Stimulated activated CD4-positive, alpha-beta T cell treated with anti-CD3 and anti-CD28 coated beads, Interleukin-15, amount 100 ng/mL, for 48 hours (primary cell): ENCODE results near the gene MAP7D1.

Source experiments
- DNase-seq, 2 donors: peaks; one replicate each; pipeline ENCODE4 v3.0.0-alpha.2; 2020; ENCODE audit warnings: low read depth in 2 of 2

Gene MAP7D1

DNA sequence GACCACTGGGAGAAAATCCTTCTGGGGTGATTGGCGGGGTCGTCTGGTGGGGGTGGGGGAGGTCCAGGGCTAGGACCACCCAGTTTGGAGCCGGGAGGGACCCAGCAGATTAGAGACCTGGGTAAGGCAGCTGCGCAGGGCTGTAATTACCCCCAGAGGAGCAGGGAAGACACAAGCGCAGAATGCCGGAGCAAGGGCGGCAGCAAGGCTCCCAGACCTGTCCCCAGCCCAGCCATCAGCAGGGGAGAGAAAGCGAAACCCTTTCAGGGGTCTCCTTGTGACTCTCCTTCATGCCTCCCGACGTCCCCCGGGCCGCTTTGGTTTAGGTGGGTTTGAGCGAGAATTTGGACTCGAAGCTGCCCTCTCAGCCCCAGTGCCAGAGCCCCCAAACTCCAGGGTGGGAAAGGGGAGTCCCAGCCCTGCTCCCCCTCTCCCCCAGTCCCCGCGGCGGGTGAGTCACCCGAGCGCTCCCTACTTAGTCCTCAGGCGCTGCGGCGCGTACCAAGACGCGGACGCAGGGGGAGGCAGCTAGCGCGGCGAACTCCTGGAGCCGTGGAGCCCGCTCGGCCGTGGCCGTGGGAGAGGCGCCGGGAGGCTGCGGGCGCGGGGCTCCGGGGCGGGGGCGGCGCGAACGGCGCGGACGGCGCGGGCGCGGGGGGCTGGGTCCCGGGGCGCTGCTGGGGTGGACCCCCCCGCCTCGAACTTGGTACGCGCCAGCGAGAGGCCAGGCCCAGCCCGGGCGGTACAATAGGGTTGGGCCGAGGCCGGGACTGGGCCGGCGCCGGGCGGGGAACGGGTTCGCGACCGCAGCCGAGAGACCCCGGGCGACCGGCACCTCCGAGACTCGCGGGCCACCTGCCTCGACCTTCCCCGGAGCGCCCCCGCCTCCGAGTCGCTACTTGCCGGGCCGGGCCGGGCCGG is at the start of gene MAP7D1:
Gene MAP7D1 (plus strand): TSS at position 753 of the 921 bp plus-strand sequence. CDS start 258 bp downstream, outside the sequence.
- peak; percentile 75 to 79 for DNase-seq

DNA sequence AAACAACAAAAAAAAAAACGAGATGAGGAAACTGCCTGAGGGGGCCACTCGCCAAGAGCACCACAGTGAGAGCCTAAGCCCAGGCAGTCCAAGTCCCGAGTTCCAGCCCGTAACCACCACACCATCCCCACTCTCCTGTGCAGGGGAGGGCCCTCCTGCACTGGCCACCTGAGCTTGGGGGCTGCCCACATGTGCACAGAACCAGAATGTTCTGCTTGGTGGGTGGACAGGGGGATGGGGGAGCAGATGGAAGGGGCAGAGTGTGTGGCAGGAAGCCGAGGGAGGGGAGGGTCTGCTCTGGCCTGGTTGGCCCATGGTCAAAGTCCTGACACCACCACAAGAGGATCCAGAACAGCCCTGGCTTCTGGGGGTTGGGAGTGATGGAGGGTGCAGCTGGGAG is 49.7 kb upstream of the MAP7D1 start:
- no peak for DNase-seq

DNA sequence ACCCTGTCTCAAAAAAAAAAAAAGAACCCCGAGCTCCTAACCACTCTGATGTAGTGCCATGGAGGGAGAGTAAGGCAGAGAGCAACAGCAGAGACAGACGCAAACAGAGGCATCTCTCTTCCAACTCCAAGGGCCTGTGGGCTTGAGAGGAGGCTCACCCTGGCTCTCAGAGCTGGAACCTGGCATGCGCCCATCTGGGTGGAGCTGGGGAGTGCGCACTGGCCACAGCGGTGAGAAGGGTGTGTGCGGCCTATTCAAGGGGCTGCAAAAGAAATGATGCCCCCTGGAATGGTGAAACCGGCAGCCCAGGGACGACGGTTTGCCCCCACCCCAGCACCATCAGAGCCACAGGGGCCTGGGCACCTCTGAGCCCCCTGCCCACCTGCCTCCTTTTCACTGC is 48.6 kb upstream of the MAP7D1 start:
- DNase-seq, result no peak

DNA sequence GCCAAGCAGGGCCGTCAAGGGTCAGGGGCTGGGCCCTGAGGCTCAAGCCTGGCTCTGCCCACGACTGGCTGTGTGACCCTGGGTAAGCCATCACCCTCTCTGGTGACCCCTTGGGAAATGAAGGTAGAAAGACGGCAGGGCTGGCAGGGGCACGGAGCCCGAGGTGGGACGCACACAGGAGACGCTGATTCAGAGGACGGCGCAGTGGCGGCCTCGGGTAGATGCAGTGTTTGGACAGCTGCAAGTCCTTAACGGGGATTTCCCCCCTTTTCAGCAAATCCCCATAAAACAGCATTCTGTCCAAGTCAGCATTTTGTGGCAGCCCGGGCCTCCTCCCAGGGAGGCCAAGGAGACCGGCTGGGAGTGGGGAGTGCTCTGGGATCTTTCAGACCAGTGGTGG is 47.6 kb upstream of the MAP7D1 start:
- no peak for DNase-seq

DNA sequence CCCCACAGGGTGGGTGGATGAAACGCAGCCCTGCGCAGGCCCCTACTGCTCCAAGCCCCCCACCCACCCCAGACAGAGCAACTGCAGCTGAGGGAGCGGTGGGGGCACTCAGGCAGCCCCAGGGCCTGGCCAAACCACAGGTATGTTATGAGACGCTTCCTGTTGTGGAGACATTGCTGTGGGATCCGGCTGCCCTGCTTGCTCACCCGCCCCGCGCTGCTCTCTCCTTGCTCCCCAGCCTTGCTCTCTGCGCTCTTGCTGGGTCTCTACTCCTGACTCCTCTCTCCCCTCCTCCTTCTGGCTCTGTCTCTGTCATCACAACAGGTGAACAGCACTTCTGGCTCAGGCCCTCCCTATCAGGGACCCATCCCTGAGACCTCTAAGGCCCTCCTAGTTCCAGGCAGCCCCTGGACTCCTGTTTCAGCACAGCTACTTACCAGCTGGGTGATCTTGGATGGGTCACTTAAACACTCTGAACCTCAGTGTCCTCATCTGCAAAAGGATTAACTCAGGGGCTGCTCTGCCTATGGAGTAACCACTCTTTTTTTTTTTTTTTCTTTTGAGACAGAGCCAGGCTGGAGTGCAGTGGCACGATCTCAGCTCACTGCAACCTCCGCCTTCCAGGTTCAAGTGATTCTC is 46.8 kb upstream of the MAP7D1 start:
- peak in 1 of 2 donors; percentile 19 for DNase-seq

DNA sequence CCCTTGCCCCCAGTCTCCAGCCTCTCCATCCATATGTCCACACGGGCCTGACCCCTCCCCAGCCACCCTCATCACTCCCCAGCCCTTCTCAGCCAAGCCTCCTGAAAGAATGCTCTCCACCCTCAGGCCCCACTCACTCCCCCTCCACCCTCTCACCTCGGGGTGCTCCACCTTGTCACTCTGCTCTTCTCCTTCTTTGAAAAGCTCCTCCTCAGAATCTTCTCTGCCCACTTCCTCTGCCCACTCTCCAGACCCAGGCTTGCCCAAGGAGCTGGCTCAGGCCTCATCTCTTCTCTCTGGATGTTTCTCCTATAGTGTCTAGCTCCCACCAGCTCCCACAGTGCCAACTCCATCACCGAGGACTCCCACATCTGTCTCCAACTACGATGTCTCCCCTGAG is 44.8 kb upstream of the MAP7D1 start:
- no peak for DNase-seq

DNA sequence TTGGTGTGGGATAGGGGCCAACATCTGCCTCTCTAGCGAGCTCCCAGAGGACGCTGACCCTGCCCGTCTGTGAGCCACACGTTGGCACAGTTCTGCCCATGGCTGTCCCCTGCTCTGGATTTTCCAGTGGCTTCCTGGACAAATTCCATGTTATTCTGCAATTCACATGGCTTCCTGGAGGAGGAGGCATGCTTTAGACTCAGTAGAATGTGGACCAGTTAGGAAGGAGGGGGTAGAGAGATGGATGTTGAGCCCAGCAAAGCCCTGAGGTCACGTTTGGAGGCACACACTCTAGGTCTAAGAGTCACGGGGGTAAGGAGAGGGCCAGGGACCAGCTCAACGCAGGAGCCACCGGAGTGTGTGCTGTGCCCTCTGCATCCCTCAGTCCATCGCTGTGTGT is 43.1 kb upstream of the MAP7D1 start:
- no peak for DNase-seq

DNA sequence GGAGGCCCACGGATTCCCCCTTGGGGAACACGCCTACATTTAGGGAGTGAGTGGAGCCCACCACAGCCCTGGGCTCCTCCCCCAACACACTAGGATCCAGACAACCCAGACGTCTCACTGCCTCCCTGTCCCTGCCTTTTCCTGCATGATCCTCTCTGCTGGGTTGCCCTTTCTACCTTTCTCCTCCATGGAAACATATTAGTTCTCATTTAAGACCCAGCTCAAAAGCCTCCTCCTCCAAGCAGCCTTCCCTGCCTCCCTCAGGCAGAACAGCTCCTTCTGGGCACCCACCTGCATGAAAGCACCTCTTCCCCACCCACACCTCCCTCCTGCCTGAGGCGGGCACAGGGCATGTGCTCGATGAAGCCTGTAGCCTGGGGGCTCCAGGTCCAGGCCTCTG is 41.6 kb upstream of the MAP7D1 start:
- DNase-seq, result no peak

DNA sequence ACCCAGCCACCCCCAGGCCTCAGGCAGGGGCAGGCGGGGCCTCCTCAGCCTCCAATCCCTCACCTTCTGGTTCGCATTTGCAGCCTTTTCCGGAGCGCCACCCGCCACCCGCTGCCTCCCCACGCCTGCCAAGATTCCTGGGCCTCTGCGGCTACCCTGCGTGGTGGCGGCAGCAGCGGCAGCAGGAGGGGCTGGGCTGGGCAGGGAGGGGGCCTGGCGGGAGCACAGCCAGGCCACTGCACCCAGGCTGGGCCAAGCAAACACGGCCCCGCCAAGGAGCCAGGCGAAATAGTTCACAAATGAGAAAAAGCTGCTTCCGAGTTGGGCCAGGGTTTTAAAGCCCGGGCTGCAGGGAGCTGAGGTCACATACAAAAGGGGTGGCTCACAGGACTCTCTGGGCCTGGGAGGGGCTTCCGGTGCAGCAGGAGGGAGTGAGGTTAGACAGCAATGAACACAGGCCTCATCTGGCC is 40.7 kb upstream of the MAP7D1 start:
- DNase-seq, result no peak

DNA sequence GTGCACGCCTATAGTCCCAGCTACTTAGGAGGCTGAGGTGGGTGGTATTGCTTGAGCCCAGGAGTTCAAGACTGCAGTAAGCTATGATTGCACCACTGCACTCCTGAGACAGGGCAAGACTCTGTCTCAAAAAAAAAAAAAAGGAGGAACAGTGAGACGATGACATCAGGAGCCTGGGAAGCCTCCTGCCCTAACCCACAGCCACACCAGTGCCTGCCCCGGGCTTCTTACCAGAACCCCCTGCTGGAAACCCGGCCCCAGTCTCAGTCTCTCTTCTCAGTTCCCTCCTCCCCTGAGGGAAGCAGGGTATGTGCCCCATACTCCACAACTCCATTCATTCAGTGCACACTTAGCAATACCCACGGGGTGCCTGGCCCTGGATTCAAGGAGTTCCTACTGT is 40.0 kb upstream of the MAP7D1 start:
- DNase-seq, result no peak

DNA sequence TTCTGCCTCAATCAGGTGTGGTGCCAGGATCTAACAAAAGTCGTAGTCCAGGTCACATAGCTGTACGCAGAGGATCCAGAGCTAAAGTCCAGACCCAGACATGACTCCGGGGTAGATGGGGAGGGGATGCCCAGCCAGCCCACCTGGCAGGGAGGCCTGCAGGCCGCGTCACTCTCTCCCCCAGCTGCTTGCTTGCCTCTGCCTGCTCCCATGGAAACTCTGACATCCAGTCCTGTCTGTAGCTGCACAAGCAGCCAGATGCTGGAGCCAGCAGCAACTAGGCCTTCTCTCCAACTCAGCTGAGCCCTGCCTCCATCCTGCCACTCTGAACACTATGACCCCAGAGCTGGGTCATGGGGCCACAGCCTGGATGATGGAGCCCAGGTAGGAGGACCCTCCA is 39.1 kb upstream of the MAP7D1 start:
- no peak for DNase-seq

DNA sequence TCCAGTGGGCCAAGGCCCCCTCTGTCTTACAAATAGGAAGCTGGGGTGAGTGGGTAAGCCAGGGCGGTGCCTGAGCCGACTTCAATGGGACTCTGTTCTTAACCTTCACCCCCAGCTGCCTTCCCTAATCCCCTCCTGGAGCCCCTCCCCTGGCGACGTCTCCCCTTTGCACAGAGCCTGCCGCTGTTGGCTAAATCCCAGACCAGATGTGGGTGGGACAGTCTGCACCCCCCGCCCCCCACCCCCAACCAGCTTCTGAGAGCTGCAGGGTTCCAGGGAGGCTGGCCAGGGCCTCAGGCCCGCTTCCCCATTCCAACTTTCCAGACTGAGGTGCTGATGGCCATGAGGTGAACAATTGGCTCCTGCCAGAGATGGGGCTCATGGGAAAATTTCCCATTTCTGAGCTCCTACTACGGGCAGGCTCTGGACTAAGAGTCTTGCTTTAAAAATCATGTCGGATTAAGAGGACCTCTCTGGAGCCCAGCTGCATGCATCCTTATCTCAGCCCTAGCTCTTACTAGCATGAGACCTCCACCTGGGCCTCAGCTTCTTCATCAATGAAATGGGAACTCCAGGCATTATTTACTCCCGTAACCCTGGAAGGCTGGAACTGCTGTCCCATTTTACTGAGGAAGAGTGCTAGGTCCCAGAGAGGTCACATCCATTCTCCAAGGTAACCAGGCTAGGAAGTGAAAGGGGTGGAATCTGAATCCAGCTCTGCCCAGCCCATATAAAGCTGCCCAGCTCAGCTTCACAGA is 37.3 kb upstream of the MAP7D1 start:
- DNase-seq, result no peak

DNA sequence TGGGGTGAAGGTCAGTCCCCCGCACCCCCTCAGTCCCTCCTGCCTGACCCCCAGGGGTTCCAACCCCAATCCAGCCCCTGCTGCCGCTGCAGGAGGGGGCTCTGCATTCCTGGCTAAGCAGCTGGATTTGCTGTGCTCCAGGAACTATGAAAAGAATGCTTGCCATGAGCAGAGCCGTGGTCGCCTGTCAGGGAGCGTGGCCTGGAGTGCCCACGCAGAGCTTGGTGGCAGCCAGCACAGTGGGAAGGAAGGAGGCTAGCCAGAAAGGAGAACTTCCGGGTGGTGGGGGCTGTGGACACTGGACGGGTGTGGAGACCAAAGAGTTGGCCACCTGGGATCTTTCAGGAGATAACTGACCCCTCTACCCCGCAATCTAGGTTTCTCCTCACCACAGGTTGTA is 36.5 kb upstream of the MAP7D1 start:
- DNase-seq, result no peak

DNA sequence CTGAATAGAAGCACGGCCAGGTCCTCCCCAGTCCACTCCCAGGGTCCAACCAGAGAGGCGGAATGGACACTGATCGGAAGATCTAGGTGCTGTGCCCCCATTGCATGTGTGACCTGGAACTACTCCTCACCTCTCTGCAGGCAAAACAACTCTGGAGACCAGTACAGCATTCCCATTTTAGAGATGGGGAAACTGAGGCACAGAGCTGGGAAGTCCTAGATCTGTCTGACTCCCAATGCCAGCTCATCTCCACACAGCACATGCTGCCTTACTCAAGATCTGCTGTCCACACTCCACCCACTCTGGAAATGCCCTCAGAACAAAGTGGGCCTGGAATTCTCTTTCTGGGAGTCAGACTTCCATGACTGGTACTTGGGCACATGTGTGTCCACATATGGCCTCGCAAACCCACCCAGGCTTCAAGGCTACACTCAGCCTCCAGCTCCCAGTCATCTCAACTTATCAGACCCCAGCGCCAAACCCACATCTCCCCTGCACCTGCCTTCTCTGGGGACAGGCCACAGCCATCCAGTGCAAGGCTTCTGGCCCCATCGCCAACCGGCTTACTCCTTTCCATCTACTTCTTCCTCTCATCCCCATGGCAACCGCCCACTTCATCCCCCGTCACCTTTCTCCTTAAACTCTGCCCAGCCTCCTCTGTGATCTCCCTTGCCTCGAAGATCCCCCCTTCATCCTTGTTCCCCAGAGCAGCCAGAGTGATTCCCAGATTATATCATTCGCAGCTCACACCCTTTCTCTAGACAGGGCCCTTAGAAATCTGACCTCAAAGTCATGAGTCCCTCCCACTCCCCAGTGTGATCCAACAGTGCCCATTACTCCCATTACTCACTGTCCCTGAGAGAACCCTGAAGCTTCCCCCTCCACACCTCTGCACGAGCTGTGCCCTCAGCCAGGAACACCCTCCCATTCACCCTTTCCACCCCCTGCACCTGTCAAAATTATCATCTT is 33.6 kb upstream of the MAP7D1 start:
- DNase-seq, result no peak

DNA sequence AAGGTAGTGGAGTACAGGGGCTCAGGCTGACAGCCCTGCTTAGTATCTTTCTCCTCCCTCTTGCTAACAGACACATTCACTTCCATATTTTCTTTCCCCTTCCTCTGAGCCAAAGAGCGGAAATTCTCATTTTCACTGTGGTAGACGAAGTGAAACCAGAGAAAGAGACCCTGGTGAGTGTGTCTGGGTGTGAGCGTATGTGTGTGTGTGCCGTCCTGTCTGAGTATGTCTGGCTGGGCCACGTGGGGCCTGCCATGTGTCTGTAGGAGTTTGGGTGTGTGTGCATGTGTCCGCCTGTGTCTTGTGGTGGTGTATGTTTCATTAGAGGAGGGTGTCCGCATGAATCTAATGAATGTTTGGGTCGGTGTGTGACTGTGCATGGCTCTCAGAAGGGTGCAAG is 32.6 kb upstream of the MAP7D1 start:
- no peak for DNase-seq

DNA sequence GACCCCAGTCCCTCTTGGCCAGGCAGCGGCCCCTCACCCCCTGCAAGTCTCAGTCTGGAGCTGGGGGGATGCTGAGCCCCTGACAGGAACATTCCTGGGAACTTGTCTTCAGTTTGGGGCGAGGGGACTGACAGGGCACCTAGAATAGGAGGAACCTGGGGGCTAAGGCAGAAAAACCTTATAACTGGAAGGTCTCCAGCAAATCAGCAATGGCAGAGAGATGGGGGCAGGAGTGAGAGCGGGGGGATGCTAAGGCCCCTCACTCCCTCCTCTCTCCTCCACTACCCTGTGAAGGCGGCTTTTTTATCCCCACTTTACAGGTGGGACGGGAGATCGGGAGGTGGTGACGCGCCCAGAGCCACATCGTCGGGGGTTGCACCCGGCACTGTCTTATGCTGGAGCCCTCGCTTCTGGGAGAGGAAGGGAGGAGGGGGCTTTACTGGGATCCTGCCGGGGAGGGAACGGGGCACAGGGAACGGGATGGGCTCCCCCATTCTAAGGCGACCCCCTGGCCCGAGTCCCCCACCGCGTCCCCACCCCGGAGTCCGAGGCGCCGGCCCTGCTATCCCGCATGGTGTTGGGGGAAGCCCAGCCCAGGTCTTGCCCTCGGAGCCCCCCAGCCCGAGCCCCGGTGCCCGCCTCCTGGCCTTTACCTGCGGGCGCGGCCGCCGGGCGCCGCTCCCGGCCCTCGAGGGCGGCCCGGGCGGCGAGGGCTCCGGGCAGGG is 31.4 kb upstream of the MAP7D1 start:
- DNase-seq, result no peak

DNA sequence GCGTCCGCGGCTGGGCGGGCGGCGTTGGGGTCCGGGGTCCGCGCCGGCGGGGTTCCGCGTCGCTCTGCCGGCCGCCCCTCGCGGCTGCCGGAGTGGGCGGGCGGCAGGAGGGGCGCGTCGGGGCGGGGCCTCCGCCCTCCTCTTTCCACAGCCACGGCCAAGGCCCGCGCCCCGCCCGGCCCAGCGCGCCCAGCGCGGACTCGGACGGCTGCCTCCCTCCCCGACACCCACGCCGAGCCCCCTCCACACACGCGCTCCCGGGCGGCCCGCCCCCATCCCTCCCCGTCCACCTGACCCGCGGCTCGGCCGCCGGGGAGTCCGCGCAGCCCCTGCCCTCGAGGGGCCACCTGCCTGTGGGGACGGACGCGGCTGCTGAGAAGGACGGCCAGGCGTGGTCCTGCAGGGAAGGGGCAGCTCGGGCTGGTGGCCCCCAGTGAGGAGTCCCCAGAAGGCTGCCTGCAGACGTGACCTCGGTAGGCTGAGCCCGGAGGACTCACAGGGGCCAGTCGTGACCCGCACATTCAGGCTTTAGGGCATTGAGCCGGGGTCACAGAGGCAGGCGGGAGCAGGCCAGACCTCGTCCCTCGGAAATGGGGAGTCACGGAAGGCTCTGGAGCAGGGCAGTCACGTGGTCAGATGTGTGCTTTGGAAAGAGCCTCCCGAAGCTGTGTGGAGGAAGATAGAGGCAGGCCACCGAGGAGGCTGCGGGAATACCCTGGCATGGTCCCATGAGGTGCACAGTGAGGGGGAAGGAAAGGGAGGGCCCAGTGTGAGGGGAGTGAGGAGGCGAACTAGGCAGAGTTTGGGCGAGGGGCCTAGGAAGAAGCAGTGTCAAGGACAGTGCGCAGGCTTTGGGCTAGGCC is 30.6 kb upstream of the MAP7D1 start, which contains the start of gene COL8A2:
Gene COL8A2 (minus strand): TSS at position 94 of the 863 bp plus-strand sequence. CDS start 24,980 bp downstream, outside the sequence.
- no peak for DNase-seq

DNA sequence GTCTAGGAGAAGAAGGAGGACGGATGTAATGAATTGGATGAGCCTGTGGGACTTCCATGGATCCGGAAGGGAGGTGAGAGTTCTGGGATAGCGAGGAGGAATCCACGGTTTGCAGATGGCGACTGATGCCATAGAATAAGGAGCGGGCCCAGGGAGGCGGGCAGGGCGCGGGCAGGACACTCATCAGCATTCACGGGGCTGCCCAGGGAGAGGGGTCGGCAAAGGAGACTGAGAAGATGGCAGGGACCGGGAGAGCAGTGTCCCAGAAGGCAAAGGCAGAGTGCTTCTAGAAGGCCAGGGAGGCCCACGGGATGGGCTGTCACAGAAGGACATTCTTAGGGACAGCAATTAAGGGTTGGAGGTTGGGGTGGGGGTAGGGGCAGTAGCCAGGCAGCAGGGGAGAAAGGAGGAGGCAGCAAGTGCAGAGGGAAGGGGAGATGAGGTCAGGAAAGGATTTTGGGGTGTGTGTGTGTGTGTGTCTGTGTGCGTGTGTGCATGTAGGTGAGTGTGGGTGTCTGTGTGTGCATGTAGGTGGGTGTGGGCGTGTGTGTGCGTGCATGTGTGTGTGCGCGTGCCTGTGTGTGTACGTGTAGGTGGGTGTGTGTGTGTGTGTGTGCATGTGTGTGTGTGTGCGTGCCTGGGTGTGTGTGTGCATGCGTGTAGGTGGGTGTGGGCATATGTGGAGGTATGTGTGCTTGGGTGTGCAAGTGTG is 29.8 kb upstream of the MAP7D1 start:
- no peak for DNase-seq
